Adrenal gland (tissue), 5 donors: ENCODE measurements around the gene KRTAP4-6.

ENCODE experiments used
- CTCF ChIP-seq, 6 experiments: fragments of 450-650 bp in 4 of 6; fragments of 200-600 bp in 2 of 6; sonication (generic) in 1 of 6; IDR thresholded peaks; 1 replicate in 5 of 6; 2 replicates in 1 of 6; pipeline versions ENCODE4 v1.5.1 to v1.8.0; 2016 to 2021; ENCODE audit warnings: antibody characterized with exemption in 6 of 6, mild to moderate bottlenecking in 2 of 6, moderate library complexity in 1 of 6
- POLR2A ChIP-seq, 2 donors: fragments of 450-650 bp; IDR thresholded peaks; one replicate each; pipeline ENCODE4 v1.6.1; 2017; ENCODE audit warnings: antibody characterized with exemption in 2 of 2, mild to moderate bottlenecking in 2 of 2, moderate library complexity in 1 of 2
- donor health status: DM: no; HTN: no; CAD: no.

- no peak for TF ChIP-seq CTCF (IDR thresholded peaks at IDR 0.05)
- TF ChIP-seq POLR2A (IDR thresholded peaks at IDR 0.05): no peak
These were observed at the start of gene KRTAP4-6 for GRCh38 chr17:41140360-41141131.
